HG03520 (cell line): Measurements from ENCODE around the gene SUOX.
"Not testable (repeated sequence)": the region's sequence is repeated elsewhere in the genome, so short reads cannot be mapped to it uniquely, and the experiment has no call there.

ENCODE experiments used
- ATAC-seq: cut with Tn5 transposase; IDR thresholded peaks from one replicate; pipeline ENCODE4 v1.9.1; 2021; ENCODE audit warnings: mild to moderate bottlenecking, moderate library complexity; ENCODE audit not compliant: unreplicated experiment

The SUOX gene

GRCh38 chr12:55996715-55997534 lies at the start of gene SUOX:
Gene SUOX (plus strand): TSS chr12:55997276. CDS start chr12:56002222, 4,946 bp downstream.
- peak; percentile 99 for ATAC-seq

GRCh38 chr12:55955344-55955743 lies 41.7 kb upstream of the SUOX start:
- no peak for ATAC-seq

GRCh38 chr12:55955800-55956508 lies 41.1 kb upstream of the SUOX start:
- ATAC-seq: no peak

DNA sequence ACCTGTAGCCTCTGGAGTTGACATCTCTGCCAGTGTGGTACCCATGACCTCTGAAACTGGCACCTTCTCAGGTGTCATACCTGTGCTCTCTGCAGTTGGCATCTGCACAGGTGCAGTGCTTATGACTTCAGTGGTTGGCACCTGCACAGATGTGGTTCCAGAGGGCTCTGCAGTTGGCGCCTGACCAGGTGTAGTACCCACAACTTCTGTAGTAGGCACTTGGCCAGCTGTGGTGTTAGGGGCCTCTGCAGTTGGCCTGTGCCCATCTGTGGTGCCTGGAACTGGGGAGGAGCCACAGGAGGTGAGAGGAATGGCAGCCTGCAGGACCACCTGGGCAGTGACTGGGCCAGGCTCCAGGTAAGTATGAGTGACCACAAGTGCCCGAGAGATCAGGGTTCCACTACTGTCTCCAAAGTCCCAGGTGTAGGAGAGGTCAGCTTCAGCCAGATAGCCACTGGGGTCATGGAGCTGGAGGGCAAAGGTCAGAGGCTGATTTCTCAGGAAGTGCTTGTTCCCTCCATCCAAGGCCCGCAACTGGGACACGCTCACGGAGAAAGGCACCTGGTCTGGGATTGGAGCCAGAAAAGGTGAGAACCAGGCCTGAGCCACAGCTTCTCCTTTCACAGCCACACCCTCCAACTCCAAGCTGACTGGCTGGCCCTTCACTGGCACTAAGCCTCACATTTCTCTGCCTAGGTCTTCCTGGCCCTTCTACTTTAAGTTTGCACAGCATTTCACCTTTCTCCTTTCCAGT lies 39.8 kb upstream of the SUOX start:
- ATAC-seq: no peak

DNA sequence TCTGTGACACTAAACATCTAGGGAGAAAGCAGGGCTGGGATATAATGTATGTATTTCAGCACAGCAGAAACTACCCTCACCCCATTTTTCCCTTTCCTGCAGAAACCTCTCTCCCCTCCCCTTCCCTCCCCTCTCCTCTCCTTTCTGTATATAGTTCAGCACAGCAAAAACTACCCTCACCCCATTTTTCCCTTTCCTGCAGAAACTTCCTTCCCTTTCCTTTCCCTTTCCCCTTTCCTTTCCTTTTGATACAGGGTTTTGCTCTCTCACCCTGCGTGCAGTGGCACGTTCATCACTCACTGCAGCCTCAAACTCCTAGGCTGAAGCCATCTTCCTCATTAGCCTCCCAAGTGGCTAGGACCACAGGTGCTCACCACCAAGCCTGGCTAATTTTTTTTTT lies 33.3 kb upstream of the SUOX start:
- ATAC-seq: no peak

GRCh38 chr12:55965240-55965639 lies 31.8 kb upstream of the SUOX start:
- ATAC-seq: no peak

- ATAC-seq: no peak
Measured at GRCh38 chr12:55965941-55966407, 31.1 kb upstream of the SUOX start, which contains the start of gene PMEL. Gene PMEL (minus strand): TSS chr12:55966042. CDS start chr12:55966011, 31 bp downstream.

GRCh38 chr12:55966408-55967281 lies 30.4 kb upstream of the SUOX start, which contains the start of gene CDK2:
Gene CDK2 (plus strand): TSS chr12:55966830. CDS start chr12:55967009, 179 bp downstream.
- ATAC-seq: peak; percentile 93

DNA sequence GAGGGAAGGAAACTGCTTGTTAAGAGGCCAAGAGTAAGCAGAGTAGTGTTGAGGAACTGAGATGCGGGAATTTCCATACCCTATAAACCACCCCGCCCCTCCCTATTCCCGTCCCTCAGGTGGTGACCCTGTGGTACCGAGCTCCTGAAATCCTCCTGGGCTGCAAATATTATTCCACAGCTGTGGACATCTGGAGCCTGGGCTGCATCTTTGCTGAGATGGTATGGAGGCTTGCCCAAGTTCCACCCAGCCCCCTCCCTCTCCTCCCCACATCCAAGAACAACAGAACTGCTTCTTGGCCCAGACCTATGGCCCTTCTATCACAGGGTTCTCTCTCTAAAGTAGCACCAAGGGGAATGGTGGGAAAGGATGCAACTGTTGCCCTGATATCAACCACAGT lies 27.7 kb upstream of the SUOX start:
- no peak for ATAC-seq

DNA sequence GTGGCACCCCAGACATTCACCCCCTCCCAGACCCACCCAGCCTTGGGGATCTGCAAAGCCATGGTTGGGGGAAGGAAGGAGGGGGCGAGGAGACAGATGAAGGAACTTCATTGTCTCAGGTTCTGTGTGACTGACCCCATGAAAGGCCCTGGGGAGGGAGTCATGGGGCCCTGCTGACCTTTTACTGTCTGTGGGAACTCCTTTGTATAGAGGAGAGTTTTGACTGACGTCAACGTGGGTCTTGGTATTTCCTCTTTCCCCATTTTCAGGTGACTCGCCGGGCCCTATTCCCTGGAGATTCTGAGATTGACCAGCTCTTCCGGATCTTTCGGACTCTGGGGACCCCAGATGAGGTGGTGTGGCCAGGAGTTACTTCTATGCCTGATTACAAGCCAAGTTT lies 26.3 kb upstream of the SUOX start:
- no peak for ATAC-seq

GRCh38 chr12:55972042-55972441 lies 25.0 kb upstream of the SUOX start:
- ATAC-seq: no peak

DNA sequence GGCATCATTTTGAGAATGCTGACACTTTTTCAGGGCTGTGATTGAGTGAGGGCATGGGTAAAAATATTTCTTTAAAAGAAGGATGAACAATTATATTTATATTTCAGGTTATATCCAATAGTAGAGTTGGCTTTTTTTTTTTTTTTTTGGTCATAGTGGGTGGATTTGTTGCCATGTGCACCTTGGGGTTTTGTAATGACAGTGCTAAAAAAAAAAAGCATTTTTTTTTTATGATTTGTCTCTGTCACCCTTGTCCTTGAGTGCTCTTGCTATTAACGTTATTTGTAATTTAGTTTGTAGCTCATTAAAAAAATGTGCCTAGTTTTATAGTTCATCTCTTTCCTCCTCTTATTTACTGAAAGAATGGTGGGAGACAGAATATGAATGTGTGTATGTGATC lies 24.6 kb upstream of the SUOX start:
- no peak for ATAC-seq

GRCh38 chr12:55972911-55973598 lies 24.0 kb upstream of the SUOX start:
- ATAC-seq: no peak

DNA sequence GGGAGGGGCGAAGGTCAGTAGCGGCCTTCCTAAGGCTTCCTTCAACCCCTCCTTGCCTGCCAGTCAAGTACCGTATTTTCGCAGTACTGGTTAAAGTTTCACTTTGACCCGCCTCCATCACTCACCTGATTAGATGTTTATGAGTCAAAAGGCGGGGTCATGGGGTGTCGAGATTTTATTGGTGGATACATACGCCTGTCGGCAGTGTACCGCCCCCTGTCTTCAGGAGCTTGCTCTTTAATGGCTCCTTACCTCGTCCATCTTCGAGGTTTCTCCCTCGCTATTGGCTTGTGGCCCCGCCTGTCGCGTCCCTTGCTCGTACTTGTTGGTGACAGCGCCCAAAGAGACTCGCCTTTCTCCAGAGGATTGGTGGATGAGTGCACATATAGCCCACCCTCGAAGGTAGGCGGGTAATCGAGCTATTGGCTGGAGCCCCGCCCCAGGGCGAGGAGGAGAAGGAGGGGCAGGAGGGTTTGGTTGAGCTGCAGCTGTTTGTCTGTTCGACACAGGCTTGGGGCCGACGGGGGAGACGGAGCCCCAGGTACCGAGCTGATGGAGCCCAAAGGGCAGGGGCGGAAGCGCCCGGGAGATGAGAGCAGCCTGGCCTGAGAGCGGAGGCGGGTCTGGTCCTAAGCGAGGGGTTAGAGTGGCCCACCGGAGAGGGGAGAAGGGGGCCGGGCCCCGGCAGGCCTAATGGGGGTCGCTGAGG lies 23.3 kb upstream of the SUOX start, which contains the start of gene RAB5B:
RAB5B (plus strand) TSS at position 480 of the 709 bp plus-strand sequence. CDS start 12,883 bp downstream, outside the sequence.
- ATAC-seq: peak; percentile 90

- ATAC-seq: peak; percentile 4
Measured at GRCh38 chr12:55974308-55974730, 22.8 kb upstream of the SUOX start.

- no peak for ATAC-seq
Measured at GRCh38 chr12:55978393-55978792, 18.7 kb upstream of the SUOX start.

- no peak for ATAC-seq
Measured at GRCh38 chr12:55979069-55979468, 18.0 kb upstream of the SUOX start.

DNA sequence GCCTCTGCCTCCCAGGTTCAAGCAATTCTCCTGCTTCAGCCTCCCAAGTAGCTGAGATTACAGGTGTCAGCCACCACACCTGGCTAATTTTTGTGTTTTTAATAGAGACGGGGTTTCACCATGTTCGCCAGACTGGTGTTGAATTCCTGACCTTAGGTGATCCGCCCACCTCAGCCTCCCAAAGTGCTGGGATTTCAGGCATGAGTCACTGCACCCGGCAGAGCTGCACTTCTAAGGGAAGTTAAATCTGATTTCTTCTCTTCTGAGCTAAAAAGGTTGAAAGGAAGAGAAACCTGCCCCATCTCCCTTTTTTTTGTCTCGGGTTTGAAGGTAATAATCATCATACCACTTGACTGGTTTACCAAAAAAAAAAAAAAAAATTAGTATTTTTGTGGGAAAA lies 15.2 kb upstream of the SUOX start:
- ATAC-seq: not testable (repeated sequence)
